GM19463 (cell line): ENCODE measurements around the gene ENO2.

Experiments
- ATAC-seq: cut with Tn5 transposase; IDR thresholded peaks from one replicate; pipeline ENCODE4 v1.9.1; 2021; ENCODE audit warnings: mild to moderate bottlenecking, moderate library complexity; ENCODE audit not compliant: unreplicated experiment

The ENO2 gene

GRCh38 chr12:6929466-6930452 lies 15.4 kb downstream of the ENO2 start:
- no peak for ATAC-seq

- ATAC-seq = no peak
These were observed 18.4 kb downstream of the ENO2 start for GRCh38 chr12:6932766-6933165.

GRCh38 chr12:6934110-6934509 lies 19.7 kb downstream of the ENO2 start:
- ATAC-seq = no peak

- no peak for ATAC-seq
These were observed 21.2 kb downstream of the ENO2 start for GRCh38 chr12:6935371-6936193.

GRCh38 chr12:6936194-6936635 lies 21.8 kb downstream of the ENO2 start:
- ATAC-seq = no peak

- no peak for ATAC-seq
These were observed 22.5 kb downstream of the ENO2 start for GRCh38 chr12:6936636-6937480.

GRCh38 chr12:6937481-6938352 lies 23.3 kb downstream of the ENO2 start:
- peak; percentile 92 for ATAC-seq

- ATAC-seq = no peak
These were observed 24.2 kb downstream of the ENO2 start for GRCh38 chr12:6938353-6939190.

GRCh38 chr12:6939191-6939540 lies 24.8 kb downstream of the ENO2 start:
- no peak for ATAC-seq

- ATAC-seq = no peak
These were observed 26.9 kb downstream of the ENO2 start for GRCh38 chr12:6941267-6941666.

- ATAC-seq = no peak
These were observed 27.4 kb downstream of the ENO2 start for GRCh38 chr12:6941782-6942181.

- ATAC-seq = no peak
These were observed 27.9 kb downstream of the ENO2 start for GRCh38 chr12:6942331-6942665.

GRCh38 chr12:6943389-6943721 lies 29.0 kb downstream of the ENO2 start:
- ATAC-seq = peak; percentile 31

- peak; percentile 35 for ATAC-seq
These were observed 29.5 kb downstream of the ENO2 start, which contains the start of the genes C12orf57 and RNU7-1 for GRCh38 chr12:6943722-6944380. Gene C12orf57 (plus strand): TSS chr12:6944022. CDS start chr12:6944122, 100 bp downstream. Gene RNU7-1 (plus strand): TSS chr12:6943816.

- peak; percentile 24 for ATAC-seq
These were observed 30.2 kb downstream of the ENO2 start for GRCh38 chr12:6944381-6945186.

GRCh38 chr12:6945613-6946012 lies 31.2 kb downstream of the ENO2 start:
- no peak for ATAC-seq

GRCh38 chr12:6946033-6946919 lies 31.9 kb downstream of the ENO2 start:
- ATAC-seq = peak; percentile 28
